Neuronal stem cell (in vitro differentiated cells): ENCODE data around the gene RPS24. TPM values are rescaled to one million over a fixed set of nuclear protein-coding genes. Genes with fewer than 3 reads are reported as not detected.

Experiments used
- DNase-seq: peaks from one replicate; pipeline ENCODE4 v3.0.0-alpha.2; 2013; ENCODE audit warnings: low spot score
- H2AFZ ChIP-seq: one replicate; pipeline ENCODE4 v1.6.1; 2013; ENCODE audit warnings: mild to moderate bottlenecking, low read length, inconsistent platforms
- H2AK5ac ChIP-seq: 2 replicates; pipeline ENCODE4 v1.6.1; 2013; ENCODE audit warnings: low read depth, mild to moderate bottlenecking, inconsistent platforms, low read length, moderate library complexity, mixed read lengths
- H2BK120ac ChIP-seq: 2 replicates; pipeline ENCODE4 v1.6.1; 2013; ENCODE audit warnings: low read depth, mild to moderate bottlenecking, inconsistent platforms, low read length, moderate library complexity, mixed read lengths
- H2BK12ac ChIP-seq: one replicate; pipeline ENCODE4 v1.6.1; 2013; ENCODE audit warnings: low read length, inconsistent platforms
- H2BK15ac ChIP-seq: 2 replicates; pipeline ENCODE4 v1.6.1; 2013; ENCODE audit warnings: mild to moderate bottlenecking, low read length, inconsistent platforms, mixed read lengths
- H2BK5ac ChIP-seq: one replicate; pipeline ENCODE4 v1.6.1; 2013; ENCODE audit warnings: inconsistent platforms, mild to moderate bottlenecking, low read length, moderate library complexity
- H3K14ac ChIP-seq: one replicate; pipeline ENCODE4 v1.6.1; 2013; ENCODE audit warnings: low read length, inconsistent platforms
- H3K18ac ChIP-seq: 2 replicates; pipeline ENCODE4 v1.6.1; 2013; ENCODE audit warnings: low read length, inconsistent platforms
- H3K23ac ChIP-seq: 2 replicates; pipeline ENCODE4 v1.6.1; 2013; ENCODE audit warnings: low read depth, mild to moderate bottlenecking, mixed read lengths, low read length, inconsistent platforms; ENCODE audit not compliant: poor library complexity
- H3K27ac ChIP-seq: replicated peaks from 3 replicates; pipeline ENCODE4 v1.5.1; 2013; ENCODE audit warnings: low read length, inconsistent platforms
- H3K27me3 ChIP-seq, 3 experiments: 2 replicates each; pipeline ENCODE4 v1.6.1; 2013; ENCODE audit warnings: low read length in 3 of 3, mild to moderate bottlenecking in 2 of 3, inconsistent platforms in 1 of 3, low read depth in 1 of 3, mixed read lengths in 1 of 3, moderate library complexity in 1 of 3; ENCODE audit not compliant: control insufficient read depth in 3 of 3, insufficient read depth in 3 of 3
- H3K36me3 ChIP-seq, 2 donors: replicated peaks in 1 of 2; 2 replicates each; pipeline ENCODE4 v1.6.1; 2013; ENCODE audit warnings: low read length in 2 of 2; ENCODE audit not compliant: control insufficient read depth in 2 of 2, insufficient read depth in 2 of 2
- H3K4ac ChIP-seq: 2 replicates; pipeline ENCODE4 v1.6.1; 2013; ENCODE audit warnings: inconsistent platforms, mild to moderate bottlenecking, low read length, moderate library complexity
- H3K4me1 ChIP-seq, 2 donors: 1 replicate in 1 of 2; 2 replicates in 1 of 2; pipeline ENCODE4 v1.6.1; 2013; ENCODE audit warnings: low read length in 2 of 2, low read depth in 1 of 2; ENCODE audit not compliant: control insufficient read depth in 2 of 2, insufficient read depth in 1 of 2
- H3K4me2 ChIP-seq: one replicate; pipeline ENCODE4 v1.6.1; 2013; ENCODE audit warnings: mild to moderate bottlenecking, low read length, inconsistent platforms; ENCODE audit not compliant: insufficient read depth, poor library complexity, severe bottlenecking
- H3K4me3 ChIP-seq, 2 donors: 2 replicates each; pipeline ENCODE4 v1.5.1; 2013; ENCODE audit warnings: low read length in 2 of 2, mild to moderate bottlenecking in 2 of 2, inconsistent platforms in 1 of 2, moderate library complexity in 1 of 2
- H3K79me1 ChIP-seq: one replicate; pipeline ENCODE4 v1.6.1; 2013; ENCODE audit warnings: low read depth, mild to moderate bottlenecking, inconsistent platforms, low read length, moderate library complexity
- H3K9ac ChIP-seq: one replicate; pipeline ENCODE4 v1.6.1; 2013; ENCODE audit warnings: mild to moderate bottlenecking, low read depth, low read length, inconsistent platforms; ENCODE audit not compliant: poor library complexity
- H3K9me3 ChIP-seq, 2 donors: replicated peaks in 1 of 2; 2 replicates each; pipeline versions ENCODE3 to v1.6.1; 2013; ENCODE audit warnings: low read length in 2 of 2, mild to moderate bottlenecking in 2 of 2, inconsistent platforms in 1 of 2, low read depth in 1 of 2, mixed read lengths in 1 of 2, moderate library complexity in 1 of 2; ENCODE audit not compliant: control insufficient read depth in 2 of 2, insufficient read depth in 1 of 2
- H4K8ac ChIP-seq: one replicate; pipeline ENCODE4 v1.6.1; 2013; ENCODE audit warnings: low read depth, mild to moderate bottlenecking, inconsistent platforms, low read length, moderate library complexity
- H4K91ac ChIP-seq: one replicate; pipeline ENCODE4 v1.6.1; 2013; ENCODE audit warnings: low read length, low read depth, mild to moderate bottlenecking, inconsistent platforms; ENCODE audit not compliant: poor library complexity
- WGBS, 2 donors: extraction: QIAGEN DNeasy Blood & Tissue Kit; methylation state at CpG; one replicate each; pipeline ENCODE4 v1.1.7; 2013; ENCODE audit warnings: missing lambda C conversion rate in 2 of 2, mixed read lengths in 1 of 2; ENCODE audit not compliant: insufficient read length in 2 of 2, insufficient replicate concordance in 1 of 2; ENCODE audit errors: extremely low coverage in 2 of 2; 5-methylcytosine and 5-hydroxymethylcytosine counted together
- polyA plus RNA-seq, 2 experiments: library from polyadenylated mRNA; stranded (reverse); fragments of 200-250 nt; gene quantifications; one replicate each; pipeline ENCODE4 v1.2.3, GENCODE V29; 2013

The RPS24 gene
- 6,374 TPM for polyA plus RNA-seq (2013, experiment 1 of 2)
- polyA plus RNA-seq (2013, experiment 2 of 2) = 6,359 TPM

DNA sequence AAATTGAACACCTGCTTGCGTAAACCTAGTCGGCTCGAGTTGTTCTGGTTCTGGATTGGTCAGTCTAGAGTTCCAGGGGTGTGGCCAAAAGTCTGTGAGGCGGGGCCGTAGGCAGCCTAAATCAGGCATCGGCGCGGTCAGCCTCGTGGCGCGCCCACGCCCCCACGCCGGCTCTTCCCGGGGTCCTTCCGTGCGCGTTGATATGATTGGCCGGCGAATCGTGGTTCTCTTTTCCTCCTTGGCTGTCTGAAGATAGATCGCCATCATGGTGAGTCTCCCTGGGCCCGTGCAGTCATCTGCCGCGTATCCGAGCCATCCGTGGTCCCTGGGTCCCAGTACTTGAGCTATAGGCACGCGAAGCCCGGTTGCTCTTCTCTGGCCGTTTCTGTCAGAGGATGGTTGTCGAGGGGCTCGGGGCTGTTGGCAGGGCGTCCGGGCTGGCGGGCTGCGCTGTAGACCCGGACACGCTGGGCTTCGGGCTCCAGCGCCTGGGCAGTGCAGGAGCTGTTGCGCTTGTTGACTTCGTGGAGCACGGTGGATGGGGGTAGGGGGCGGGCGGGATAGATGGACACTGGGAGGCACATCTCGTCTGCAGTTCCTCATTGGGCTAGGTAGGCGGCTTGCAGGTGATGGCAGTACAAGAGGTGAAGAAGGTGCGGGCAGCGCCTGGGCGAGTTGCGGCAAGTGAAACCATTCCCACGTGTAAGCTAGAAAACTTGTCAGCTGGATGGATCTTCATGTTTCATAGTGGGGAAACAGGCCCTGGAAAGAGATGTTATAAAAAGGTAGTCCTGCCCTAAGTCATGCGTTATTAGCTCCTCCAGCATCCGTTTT is at the start of gene RPS24:
Gene RPS24 (plus strand): TSS at position 227 of the 834 bp plus-strand sequence. CDS start 39 bp downstream, at position 266.
- Histone ChIP-seq H3K9me3 (no peaks in the 10 kb centered on the region), H2BK5ac (peak within 1 kb of the TSS; percentile 15), H3K27ac (peak within 1 kb of the TSS; percentile 39), H3K79me1 (peaks cover 4% of the 10 kb centered on the region), H3K27me3 (no peaks in the 10 kb centered on the region), H3K14ac (no peak within 1 kb of the TSS), H3K4ac (no peak within 1 kb of the TSS), H3K4me2 (peak within 1 kb of the TSS; percentile 53), H2BK15ac (no peak within 1 kb of the TSS), H3K18ac (peak within 1 kb of the TSS; percentile 99), H3K4me3 (peak within 1 kb of the TSS; percentile 64 to 99), H2BK120ac (no peak within 1 kb of the TSS), H3K4me1 (peaks cover 2 to 3% of the 10 kb centered on the region in 2 donors), H2BK12ac (no peak within 1 kb of the TSS), H2AK5ac (peak within 1 kb of the TSS; percentile 17), H4K8ac (peak within 1 kb of the TSS; percentile 98), H4K91ac (no peak within 1 kb of the TSS), H3K9ac (peak within 1 kb of the TSS; percentile 78), H2AFZ (peak within 1 kb of the TSS; percentile 76), H3K23ac (peak within 1 kb of the TSS; percentile 6), H3K36me3 (peaks cover 31 to 45% of the 10 kb centered on the region in 2 donors)
- no CpG with 5 or more reads among the region's 55 CpGs for WGBS, 2 donors
- DNase-seq = peak; percentile 92

DNA sequence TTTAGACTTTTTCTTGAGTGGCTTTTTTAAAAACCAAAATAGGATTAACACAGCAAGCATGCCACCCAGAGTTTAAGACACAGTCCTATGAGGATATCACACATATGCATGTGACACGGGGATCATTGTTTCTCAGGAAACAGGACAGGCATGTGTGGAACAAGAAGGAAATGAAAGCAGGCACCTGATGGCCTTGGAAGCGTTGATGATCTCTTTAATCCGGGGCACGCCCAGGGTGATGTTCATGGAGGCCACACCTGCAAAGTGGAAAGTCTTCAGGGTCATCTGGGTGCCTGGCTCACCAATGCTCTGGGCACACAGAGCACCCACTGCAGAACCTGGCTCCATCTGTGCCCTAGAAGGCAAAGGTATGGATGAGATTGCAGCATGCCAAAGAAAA is 48.7 kb upstream of the RPS24 start:
- Histone ChIP-seq H2BK120ac (no peak overlapping the region), H3K4me1 (peaks cover 0 to 3% of the 10 kb centered on the region in 2 donors), H3K36me3 (peaks cover 65 to 96% of the 10 kb centered on the region in 2 donors), H2AK5ac (no peak overlapping the region), H3K27ac (no peak overlapping the region), H3K4ac (no peak overlapping the region), H4K8ac (no peak overlapping the region), H3K18ac (no peak overlapping the region), H3K27me3 (no peaks in the 10 kb centered on the region), H2AFZ (no peak overlapping the region), H4K91ac (no peak overlapping the region), H3K79me1 (peaks cover 3% of the 10 kb centered on the region), H2BK5ac (no peak overlapping the region), H3K23ac (no peak overlapping the region), H3K14ac (no peak overlapping the region), H2BK12ac (no peak overlapping the region), H3K4me2 (no peak overlapping the region), H3K4me3 (no peak overlapping the region), H3K9ac (no peak overlapping the region), H3K9me3 (no peaks in the 10 kb centered on the region), H2BK15ac (no peak overlapping the region)
- no peak for DNase-seq
- no CpG with 5 or more reads among the region's 4 CpGs for WGBS, 2 donors

DNA sequence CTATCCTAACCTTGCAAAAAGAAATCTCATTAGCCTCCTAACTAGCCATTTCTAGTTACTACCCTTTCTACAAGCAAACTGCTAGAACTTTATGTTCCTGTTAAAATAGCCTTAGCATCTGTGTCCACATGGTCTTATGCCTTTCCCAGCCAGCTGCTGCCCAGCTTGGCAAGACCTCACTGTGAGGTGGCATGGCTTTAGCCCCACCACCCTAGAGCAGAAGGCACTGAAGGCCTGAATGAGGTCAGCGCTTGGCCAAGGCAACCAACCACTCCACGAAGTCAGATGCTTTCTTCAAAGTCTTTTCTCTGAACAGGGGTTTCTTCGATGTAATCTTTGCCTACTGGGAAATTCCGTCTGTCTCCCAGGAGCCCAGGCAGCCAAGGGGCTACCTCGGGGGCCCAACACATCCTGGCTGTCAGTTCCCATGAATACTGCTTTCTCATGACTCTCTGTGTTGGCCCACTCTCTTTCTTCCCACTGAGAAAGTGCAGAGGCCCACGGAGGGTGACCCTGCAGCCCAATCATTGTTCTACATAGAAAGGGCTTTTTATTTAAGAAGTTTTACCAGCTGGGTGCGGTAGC is 45.9 kb upstream of the RPS24 start:
- Histone ChIP-seq H4K8ac (no peak overlapping the region), H3K27ac (no peak overlapping the region), H2AFZ (no peak overlapping the region), H3K4me2 (no peak overlapping the region), H2BK120ac (no peak overlapping the region), H3K9ac (no peak overlapping the region), H4K91ac (no peak overlapping the region), H3K27me3 (no peaks in the 10 kb centered on the region), H3K14ac (no peak overlapping the region), H3K18ac (no peak overlapping the region), H2BK5ac (no peak overlapping the region), H3K79me1 (peaks cover 3% of the 10 kb centered on the region), H3K36me3 (peaks cover 54 to 98% of the 10 kb centered on the region in 2 donors), H3K4me1 (peaks cover 0 to 3% of the 10 kb centered on the region in 2 donors), H3K4me3 (no peak overlapping the region), H3K23ac (peak overlapping the region; percentile 17), H2BK12ac (no peak overlapping the region), H2AK5ac (no peak overlapping the region), H2BK15ac (no peak overlapping the region), H3K9me3 (no peaks in the 10 kb centered on the region), H3K4ac (no peak overlapping the region)
- no peak for DNase-seq
- no CpG with 5 or more reads among the region's 7 CpGs for WGBS, 2 donors

DNA sequence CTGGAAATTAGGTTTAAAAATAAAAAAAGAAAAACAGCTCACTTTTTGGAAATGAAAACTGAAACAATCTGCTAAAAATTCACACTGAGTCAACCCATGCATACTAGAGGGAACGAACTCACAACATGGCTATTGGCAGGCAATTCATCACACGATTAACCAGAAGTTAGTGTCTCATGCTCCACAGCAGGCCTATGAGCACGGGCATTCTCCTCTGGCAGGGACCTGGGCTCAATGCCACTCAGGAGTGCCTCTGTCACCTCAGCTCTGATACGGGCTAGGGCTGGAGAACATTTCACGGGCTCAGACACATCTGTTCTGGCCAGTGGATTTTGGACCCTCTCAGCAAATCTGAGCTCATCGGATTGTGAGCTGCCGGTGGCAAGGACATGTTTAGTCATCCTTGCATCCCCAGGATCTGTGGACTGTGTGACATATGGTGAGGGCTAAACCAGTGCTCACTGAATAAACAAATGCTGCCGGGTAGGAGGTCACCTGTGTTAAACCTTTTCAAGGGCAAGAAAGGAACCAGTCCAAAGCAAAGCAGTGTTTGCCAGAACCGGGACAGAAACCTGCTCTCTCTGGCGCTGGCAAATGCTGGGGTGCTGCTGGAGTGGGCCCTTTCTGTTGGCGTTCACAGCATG is 44.5 kb upstream of the RPS24 start:
- no peak overlapping the region for H4K91ac ChIP-seq
- H3K27me3 ChIP-seq = no peaks in the 10 kb centered on the region
- H2BK12ac ChIP-seq = no peak overlapping the region
- H3K23ac ChIP-seq = no peak overlapping the region
- no CpG with 5 or more reads among the region's 11 CpGs for WGBS, 2 donors
- no peak overlapping the region for H2AK5ac ChIP-seq
- H3K18ac ChIP-seq = no peak overlapping the region
- H3K79me1 ChIP-seq = peaks cover 3% of the 10 kb centered on the region
- no peak overlapping the region for H2BK15ac ChIP-seq
- no peaks in the 10 kb centered on the region for H3K9me3 ChIP-seq
- H3K4ac ChIP-seq = no peak overlapping the region
- no peak overlapping the region for H2BK120ac ChIP-seq
- no peak overlapping the region for H4K8ac ChIP-seq
- no peak overlapping the region for H3K27ac ChIP-seq
- H3K4me3 ChIP-seq = no peak overlapping the region
- H2AFZ ChIP-seq = no peak overlapping the region
- no peak for DNase-seq
- no peak overlapping the region for H3K4me2 ChIP-seq
- no peak overlapping the region for H2BK5ac ChIP-seq
- peak overlapping the region; percentile 1 for H3K14ac ChIP-seq
- peaks cover 45 to 98% of the 10 kb centered on the region in 2 donors for H3K36me3 ChIP-seq
- peaks cover 0 to 3% of the 10 kb centered on the region in 2 donors for H3K4me1 ChIP-seq
- peak overlapping the region; percentile 7 for H3K9ac ChIP-seq
